Measurements from ENCODE around the gene TMEM119.
"Not testable (repeated sequence)": the region's sequence is repeated elsewhere in the genome, so short reads cannot be mapped to it uniquely, and the experiment has no call there.

The TMEM119 gene

DNA sequence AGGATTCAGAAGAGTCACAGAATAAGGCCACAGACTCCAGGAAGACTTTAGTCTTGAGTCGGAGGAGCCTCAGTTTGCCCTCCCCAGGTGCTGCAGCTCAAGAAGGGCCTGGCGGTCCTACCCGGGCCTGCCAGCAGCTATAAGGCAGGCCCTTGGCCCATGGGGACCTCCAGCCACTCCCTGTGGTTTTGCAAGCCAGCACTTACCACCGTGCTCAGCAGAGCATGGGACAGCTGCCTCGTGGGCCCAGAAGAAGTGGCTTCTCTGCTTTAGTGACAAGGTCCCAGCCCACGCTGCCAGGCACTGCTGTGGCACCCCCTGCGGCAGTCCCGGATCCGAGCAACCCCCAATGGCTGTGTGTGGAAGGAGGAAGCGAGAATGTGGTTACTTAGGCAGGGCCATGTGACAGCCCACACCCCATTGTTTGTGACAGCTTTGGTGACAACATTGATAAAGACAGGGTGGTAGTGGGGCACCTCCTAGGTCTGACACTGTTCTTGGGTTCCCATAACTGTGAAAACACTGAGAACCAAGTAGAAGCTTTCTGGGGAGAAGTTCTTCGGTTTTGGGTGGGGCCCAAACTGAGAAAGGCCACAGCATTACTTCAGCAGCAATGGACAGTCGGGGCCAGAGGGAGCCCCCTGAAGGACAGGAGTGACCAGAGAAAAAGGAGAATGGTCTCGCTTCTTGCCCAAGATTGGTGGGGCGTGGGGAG lies 35.8 kb upstream of the TMEM119 start, which contains the start of gene SELPLG:
SELPLG (minus strand) TSS at position 361 of the 715 bp plus-strand sequence. CDS start 9,587 bp downstream, outside the sequence.
- DNase-seq: peak; percentile 67 to 85

DNA sequence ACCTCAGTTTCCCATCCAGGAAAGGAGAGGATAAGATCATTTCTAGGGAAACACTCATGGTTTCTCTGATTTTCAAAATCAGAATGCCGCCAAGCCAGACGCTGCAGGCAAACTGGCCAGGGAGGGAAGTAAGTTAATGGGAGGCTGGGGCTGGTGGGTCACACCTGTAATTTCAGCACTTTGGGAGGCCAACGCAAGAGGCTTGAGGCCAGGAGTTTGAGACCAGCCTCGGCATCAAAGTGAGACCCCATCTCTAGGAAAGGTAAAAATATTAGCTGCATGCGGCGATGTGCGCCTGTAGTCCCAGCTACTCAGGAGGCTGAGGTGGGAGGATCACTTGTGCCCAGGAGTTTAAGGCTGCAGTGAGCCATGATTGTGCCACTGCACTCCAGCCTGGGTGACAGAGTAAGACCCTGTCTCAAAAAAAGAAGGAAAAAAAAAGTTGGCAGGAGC lies 35.2 kb upstream of the TMEM119 start:
- no peak for DNase-seq

DNA sequence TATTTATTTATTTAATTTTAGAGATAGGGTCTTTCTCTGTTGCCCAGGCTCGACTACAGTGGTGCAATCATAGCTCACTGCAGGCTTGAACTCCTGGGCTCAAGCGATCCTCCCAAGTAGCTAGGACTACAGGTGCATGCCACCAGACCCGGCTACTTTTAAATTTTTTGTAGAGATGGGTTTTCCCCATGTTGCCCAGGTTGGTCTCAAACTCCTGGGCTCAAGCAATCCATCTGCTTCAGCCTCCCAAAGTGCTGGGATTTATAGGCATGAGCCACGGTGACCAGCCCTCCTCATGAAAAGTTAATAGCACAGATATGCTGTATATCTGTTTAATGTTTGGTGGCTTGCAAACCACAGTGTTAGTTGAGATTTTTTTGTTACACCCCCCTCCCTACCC lies 33.4 kb upstream of the TMEM119 start:
- not testable (repeated sequence) for DNase-seq

- no peak for DNase-seq
These were observed 32.8 kb upstream of the TMEM119 start for GRCh38 chr12:108630481-108631207.

DNA sequence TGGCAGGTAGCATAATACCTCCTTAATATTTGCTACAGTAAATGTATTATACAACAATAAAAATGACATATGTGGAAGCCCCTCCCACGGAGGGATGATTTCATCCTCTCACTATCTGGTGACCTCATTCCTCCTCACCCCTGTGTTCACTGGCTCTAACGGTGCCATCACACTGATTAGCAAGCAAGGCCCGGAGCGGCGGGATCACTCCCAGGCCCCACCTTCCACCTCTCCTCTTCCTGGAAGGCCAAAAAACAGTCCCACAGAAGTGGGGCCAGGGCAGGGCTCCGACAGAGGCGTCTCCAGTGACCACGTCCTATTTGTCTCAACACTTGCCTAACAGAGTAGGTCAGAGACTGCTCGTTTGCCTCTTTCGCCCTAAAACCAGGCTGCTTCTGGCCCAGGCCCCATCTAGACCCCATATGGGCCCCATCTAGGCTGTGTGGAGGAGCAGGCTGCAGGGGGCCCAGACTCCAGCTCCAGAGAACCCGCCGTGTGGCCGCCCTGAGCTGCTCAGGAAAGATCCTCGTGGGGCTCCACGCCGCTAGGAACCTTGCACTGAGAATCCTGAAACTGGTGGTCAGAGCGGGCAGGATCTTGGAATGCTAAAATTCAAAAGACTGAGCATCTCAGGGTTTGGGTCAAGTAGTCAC lies 32.1 kb upstream of the TMEM119 start:
- DNase-seq: peak; percentile 45 to 61

DNA sequence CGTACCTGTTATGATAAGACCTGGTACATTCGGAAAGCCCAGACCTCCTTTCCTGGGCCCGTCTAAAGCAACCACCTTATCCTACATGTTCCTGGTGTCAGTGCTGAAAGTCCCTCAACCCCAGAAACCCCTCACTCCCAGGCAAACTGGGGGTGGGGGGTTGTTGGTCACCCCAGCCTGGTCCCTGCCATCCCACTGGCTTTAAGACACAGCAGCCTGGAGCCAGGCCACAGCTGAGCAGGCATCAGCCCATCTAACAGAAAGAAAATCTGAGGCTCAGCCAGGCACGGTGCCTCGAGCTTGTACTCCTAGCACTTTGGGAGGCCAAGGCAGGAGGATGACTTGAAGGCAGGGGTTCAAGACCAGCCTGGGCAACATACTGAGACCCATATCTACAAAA lies 31.3 kb upstream of the TMEM119 start:
- DNase-seq: no peak

DNA sequence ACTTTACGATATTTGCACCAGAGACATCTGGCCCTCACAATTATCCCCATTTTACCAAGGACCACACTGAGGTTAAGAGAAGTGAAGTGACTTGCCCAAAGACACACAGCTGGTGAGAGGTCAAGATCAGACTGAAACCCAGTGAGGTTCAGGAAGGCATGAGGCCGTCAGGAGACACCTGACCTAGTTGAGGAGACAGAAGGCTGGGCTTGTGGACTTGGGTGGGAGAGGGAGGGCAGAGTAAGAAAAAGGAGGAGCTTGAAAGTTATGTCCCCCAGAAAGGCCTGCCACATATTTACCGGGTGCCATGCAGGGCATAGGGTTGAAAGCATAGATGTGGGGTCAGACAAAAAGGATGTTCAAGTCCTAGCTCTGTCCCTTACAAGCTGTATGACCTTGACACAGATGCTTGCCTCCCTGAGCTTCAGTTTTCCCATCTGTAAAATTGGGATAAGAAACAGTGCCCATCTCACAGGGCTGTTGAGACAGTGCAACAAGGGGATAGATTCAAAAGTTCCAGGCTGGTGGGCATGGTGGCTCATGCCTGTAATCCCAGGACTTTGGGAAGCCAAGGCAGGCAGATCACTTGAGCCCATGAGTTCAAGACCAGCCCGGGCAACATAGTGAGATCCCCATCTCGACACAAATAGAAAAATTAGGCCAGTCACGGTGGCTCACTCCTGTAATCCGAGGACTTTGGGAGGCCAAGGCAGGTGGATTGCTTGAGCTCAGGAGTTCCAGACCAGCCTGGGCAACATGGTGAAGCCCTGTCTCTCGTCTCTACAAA lies 29.4 kb upstream of the TMEM119 start:
- DNase-seq: no peak

DNA sequence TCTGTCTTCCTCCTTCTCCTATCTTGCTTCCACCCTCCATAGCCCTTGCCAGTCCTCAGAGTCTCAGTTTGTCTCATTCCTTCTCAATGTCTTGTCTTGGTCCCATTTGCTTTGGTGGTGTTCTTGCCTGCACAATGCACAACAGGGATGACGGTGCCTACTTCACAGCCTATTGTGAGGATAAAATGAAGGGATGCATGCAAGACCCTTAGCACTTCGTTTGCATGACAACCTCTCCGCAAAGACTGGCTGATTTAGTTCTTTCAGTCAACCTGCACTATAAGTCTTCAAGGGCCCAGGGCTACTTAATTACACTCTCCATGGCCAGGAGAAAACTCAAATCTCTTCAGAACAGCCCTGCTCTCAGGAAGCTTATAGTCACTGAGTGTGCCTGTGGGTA lies 27.3 kb upstream of the TMEM119 start:
- DNase-seq: no peak

- no peak for DNase-seq
These were observed 25.7 kb upstream of the TMEM119 start for GRCh38 chr12:108623577-108623976.

DNA sequence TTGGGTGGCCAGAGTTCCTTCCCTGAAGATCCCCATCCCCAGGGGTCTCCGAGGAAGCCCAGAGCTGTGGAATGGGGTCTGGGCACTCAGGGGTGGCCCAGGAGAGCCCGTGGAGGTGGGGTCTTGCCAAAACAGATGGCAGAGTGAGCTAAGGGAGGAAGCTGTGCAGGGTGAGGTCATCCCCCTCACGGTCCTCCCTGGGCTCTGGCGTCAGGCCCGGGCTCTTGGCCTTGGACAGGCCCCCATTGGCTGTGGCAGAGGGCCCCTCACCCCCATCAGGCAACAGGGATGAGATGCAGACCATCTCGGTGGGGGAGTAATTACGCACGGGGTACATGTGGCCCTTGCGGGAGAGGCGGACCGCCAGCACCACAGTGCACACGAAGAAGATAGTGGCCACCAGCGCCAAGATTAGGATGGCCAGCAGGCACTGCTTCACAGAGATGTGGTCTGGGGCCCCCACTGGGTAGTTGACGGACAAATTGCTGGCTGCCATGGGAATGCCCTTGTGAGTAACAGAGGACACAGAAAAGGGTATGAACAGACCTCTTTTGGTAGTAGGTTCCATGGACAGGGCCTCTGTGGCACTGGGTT lies 25.1 kb upstream of the TMEM119 start:
- no peak for DNase-seq

DNA sequence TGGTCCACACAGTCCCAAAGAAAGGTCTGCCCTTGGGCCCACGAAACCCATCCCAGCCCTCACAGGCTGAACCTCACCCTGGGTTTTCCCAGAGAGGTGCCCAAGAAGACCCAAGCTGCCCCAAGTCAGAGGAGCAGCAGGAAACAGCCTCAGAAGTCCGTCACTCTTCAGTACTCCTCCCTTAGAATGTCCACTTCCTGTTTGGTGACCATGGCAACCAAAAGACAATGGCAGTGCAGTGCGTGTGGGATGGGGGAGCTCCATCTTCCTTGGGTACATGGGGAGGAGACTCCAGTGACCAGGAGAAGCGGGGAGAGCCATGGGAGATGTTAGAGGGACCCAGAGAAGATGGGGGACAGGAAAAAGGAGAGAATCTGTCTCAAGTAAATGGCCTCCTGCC lies 24.5 kb upstream of the TMEM119 start:
- no peak for DNase-seq

DNA sequence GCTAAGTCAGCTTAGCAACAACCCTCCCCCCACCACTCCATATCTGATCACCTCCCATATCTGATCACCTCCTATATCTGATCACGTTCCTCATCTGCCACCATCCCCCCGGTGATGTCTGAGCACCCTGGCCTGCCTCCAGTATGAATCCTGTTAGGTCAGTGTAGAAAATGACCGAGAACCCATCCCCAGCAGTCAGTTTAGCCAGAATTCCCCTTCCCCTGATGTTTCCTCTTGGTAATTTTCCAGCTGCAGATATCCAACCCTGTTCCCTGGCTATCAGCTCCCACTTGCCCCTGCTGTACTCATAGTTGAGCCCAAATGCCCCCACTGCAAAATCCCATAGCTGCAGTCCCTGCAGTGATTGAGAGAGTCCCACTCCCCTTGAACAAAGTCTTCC lies 23.3 kb upstream of the TMEM119 start:
- DNase-seq: no peak

DNA sequence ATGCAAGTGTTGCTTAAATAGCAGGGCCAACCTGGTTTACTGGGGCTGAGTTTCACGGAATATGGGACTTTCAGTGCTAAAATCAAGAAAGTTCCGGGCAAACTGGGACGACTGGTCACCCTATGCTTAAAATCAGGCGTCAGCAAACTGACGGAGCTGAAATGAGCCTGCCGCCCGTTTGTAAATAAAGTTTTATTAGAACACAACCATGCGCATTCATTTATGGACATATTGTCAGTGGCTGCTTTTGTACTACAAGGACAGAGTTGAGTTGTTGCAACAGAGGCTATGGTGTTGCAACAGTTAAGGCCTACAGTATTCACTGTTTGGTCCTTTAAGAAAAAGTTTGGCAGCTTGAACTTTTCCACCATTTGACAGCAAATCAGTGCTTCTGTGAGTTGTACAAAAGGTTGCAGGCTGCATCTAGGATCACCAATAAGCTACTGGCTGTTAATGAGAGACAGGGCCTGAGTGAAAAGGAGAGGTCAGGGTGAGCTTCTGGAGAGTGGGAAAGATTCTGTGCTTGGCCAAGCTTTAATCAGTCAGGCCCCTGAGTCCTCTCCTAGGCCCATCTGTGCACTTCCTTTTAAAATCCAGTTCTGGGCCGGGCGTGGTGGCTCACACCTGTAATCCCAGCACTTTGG lies 22.5 kb upstream of the TMEM119 start:
- DNase-seq: no peak

DNA sequence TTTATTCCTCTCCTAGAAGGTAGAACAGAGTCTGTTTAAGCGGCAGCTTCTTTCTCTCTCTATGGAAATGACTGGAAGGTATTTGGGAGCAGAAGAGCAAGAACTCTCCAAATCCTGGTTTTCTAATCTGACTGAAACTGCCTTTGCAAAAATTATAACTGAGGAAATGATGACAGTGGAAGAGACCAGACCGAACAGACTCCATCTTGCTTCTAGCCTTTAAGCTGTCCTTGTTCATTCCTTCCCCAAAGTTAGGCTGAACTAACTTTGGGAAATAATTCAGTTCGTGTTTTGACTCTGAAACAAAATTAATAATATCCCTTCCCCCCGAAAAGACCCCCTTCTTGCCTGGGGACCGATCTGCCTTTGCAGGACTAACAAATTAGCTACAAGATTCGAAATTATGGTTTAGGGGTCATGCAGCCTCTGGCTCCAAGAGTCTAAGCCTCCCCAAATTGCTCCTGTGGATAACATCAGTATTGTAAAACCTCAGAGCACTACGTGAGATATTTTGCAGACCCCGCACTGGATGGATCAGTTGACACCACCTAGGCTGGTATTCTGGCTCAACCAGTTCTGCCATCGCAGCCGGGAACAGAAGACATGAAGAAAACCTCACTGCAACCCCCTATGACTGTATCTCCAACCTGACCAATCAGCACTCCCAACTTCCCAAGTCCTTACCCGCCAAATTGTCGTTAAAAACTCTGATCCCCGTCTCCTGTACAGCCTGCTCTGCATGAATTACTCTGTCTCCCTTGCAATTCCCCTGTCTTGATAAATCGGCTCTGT lies 21.7 kb upstream of the TMEM119 start:
- no peak for DNase-seq

DNA sequence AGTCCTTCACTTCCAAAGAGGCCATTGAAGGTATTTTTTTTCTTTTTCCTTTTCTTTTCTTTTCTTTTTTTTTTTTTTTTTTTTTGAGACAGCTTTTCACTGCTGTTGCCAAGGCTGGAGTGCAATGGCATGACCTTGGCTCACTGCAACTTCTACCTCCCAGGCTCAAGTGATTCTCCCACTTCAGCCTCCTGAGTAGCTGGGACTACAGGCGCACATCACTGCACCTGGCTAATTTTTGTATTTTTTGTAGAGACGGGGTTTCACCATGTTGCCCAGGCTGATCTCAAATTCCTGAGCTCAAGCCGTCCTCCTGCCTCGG lies 21.0 kb upstream of the TMEM119 start:
- not testable (repeated sequence) for DNase-seq

DNA sequence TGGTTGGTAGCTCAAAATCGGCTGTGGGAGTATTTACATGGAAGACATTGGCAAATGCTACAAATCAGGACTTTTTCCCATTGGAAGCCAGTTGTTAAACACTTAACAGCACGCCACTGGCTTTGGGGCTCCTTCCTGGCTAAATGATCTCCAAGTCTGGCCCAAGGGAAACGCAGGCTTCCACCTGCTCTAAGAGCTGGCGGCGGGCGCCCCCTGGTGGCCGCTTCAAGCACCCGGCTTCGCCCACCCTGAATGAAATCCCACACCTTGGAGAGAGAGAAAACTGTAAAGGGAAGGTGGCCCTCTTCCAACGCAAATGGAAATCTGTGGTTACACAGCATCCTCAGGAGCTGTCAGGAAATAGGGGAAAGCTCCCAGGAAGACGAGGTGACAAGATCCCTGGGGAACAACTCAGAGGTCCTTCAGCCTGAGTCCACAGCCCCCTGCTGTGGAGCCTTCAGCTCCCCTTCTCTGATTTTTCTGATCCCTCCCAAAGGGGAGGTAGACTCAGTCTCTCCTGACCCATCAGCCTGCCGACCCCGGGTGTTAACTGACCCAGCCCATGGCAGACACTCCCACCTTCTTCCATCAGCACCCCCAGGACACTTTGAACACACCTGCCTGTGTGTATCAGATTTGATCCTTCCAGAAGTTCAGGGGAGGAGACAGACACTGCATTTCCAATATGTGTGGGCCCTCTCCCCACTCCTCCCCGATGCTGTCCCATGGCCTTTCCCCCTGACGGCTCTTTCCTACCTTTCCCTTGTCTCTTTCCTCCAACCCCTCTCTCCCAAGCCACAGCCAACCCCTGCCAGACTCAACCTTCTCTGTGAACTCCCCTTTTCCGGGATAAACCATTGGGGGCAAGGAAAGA lies 20.4 kb upstream of the TMEM119 start:
- DNase-seq: peak; percentile 67 to 81

- peak; percentile 63 to 83 for DNase-seq
These were observed 19.3 kb upstream of the TMEM119 start for GRCh38 chr12:108616941-108617858.

- DNase-seq: no peak
These were observed 18.5 kb upstream of the TMEM119 start for GRCh38 chr12:108616359-108616758.

DNA sequence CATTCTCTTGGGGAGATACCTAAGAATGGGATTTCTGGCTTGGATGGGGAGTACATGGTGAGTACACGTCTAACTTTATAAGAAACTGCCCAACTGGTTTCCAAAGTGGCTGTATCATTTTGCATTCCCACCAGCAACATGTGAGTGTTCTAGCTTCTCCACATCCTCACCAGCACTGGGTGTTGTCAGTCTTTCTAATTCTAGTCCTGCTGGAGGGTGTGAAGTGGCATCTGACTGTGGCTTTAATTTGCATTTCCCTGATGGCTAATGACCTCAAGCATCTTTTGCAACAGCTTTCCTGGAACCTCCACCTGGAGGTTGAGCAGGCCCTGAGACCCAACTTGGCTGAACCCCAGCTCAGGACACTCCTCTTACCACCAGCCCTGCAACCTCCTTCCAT lies 18.0 kb upstream of the TMEM119 start:
- DNase-seq: no peak

Measured in stimulated activated CD4-positive, alpha-beta T cell treated with anti-CD3 and anti-CD28 coated beads, Interleukin-4, amount 100 ng/mL, for 4 hours (primary cell).